Measurements from ENCODE around the gene FUCA2. TPM values are rescaled to one million over a fixed set of nuclear protein-coding genes. Genes with fewer than 3 reads are reported as not detected.

The FUCA2 gene
- total and polyA plus RNA-seq, 8 donors, result 16.2 to 36.7 (median 26.7) TPM

GRCh38 chr6:143555582-143555981 lies 44.1 kb upstream of the FUCA2 start:
- H3K4me1 ChIP-seq, result no peaks in the 10 kb centered on the region
- TF ChIP-seq CTCF (IDR thresholded peaks at IDR 0.05), result no peak
- WGBS, 2 donors, result 71 to 73% methylated on average over 3 of the region's 3 CpGs

GRCh38 chr6:143555071-143555492 lies 43.6 kb upstream of the FUCA2 start:
- no peak for ATAC-seq
- intact Hi-C loops (cut with DNase I), result no loop called here
- WGBS, 2 donors, result 58 to 73% methylated on average over 4 of the region's 4 CpGs
- no peak overlapping the region for H3K27ac ChIP-seq
- H3K9me3 ChIP-seq, result no peaks in the 10 kb centered on the region
- no peak overlapping the region for H3K4me3 ChIP-seq
- H3K36me3 ChIP-seq, result no peaks in the 10 kb centered on the region
- DNase-seq, result no peak
- TF ChIP-seq CTCF (IDR thresholded peaks at IDR 0.05), result no peak
- H3K27me3 ChIP-seq, result no peaks in the 10 kb centered on the region
- no peak for FAIRE-seq
- no peaks in the 10 kb centered on the region for H3K4me1 ChIP-seq

More at GRCh38 chr6:143555582-143555981, 44.1 kb upstream of the FUCA2 start:
- no peaks in the 10 kb centered on the region for H3K9me3 ChIP-seq
- no peaks in the 10 kb centered on the region for H3K36me3 ChIP-seq
- no peak overlapping the region for H3K27ac ChIP-seq
- ATAC-seq, result no peak
- no peaks in the 10 kb centered on the region for H3K27me3 ChIP-seq
- H3K4me3 ChIP-seq, result no peak overlapping the region
- DNase-seq, result no peak
- no peak for FAIRE-seq
- intact Hi-C loops (cut with DNase I), result no loop called here

- intact Hi-C loops (cut with DNase I), result no loop called here
- no peaks in the 10 kb centered on the region for H3K36me3 ChIP-seq
- FAIRE-seq (no peak), ATAC-seq (no peak), DNase-seq (no peak)
- H3K27ac ChIP-seq, result no peak overlapping the region
- no peaks in the 10 kb centered on the region for H3K9me3 ChIP-seq
- H3K4me3 ChIP-seq, result no peak overlapping the region
- no peak for TF ChIP-seq CTCF (IDR thresholded peaks at IDR 0.05)
- 87 to 98% methylated on average over 2 of the region's 2 CpGs for WGBS, 2 donors
- no peaks in the 10 kb centered on the region for H3K4me1 ChIP-seq
- H3K27me3 ChIP-seq, result no peaks in the 10 kb centered on the region
These were observed 41.8 kb upstream of the FUCA2 start for GRCh38 chr6:143553337-143553736.

- WGBS, 2 donors, result 85 to 93% methylated on average over 4 of the region's 4 CpGs
- intact Hi-C loops (cut with DNase I), result no loop called here
These were observed 38.4 kb upstream of the FUCA2 start for GRCh38 chr6:143549949-143550268.

More at GRCh38 chr6:143549949-143550268, 38.4 kb upstream of the FUCA2 start:
- H3K4me3 ChIP-seq, result no peak overlapping the region
- TF ChIP-seq CTCF (IDR thresholded peaks at IDR 0.05), result no peak
- H3K27me3 ChIP-seq, result no peaks in the 10 kb centered on the region
- H3K36me3 ChIP-seq, result no peaks in the 10 kb centered on the region
- no peak for FAIRE-seq
- no peak overlapping the region for H3K27ac ChIP-seq
- H3K9me3 ChIP-seq, result no peaks in the 10 kb centered on the region
- no peak for DNase-seq
- H3K4me1 ChIP-seq, result no peaks in the 10 kb centered on the region
- no peak for ATAC-seq

Measured in pancreas (tissue), 10 donors.